Measurements from ENCODE around the gene MICAL3. TPM values are rescaled to one million over a fixed set of nuclear protein-coding genes. Genes with fewer than 3 reads are reported as not detected.

The MICAL3 gene
- total and polyA plus RNA-seq, 2 donors = 31.8 to 42.4 TPM

DNA sequence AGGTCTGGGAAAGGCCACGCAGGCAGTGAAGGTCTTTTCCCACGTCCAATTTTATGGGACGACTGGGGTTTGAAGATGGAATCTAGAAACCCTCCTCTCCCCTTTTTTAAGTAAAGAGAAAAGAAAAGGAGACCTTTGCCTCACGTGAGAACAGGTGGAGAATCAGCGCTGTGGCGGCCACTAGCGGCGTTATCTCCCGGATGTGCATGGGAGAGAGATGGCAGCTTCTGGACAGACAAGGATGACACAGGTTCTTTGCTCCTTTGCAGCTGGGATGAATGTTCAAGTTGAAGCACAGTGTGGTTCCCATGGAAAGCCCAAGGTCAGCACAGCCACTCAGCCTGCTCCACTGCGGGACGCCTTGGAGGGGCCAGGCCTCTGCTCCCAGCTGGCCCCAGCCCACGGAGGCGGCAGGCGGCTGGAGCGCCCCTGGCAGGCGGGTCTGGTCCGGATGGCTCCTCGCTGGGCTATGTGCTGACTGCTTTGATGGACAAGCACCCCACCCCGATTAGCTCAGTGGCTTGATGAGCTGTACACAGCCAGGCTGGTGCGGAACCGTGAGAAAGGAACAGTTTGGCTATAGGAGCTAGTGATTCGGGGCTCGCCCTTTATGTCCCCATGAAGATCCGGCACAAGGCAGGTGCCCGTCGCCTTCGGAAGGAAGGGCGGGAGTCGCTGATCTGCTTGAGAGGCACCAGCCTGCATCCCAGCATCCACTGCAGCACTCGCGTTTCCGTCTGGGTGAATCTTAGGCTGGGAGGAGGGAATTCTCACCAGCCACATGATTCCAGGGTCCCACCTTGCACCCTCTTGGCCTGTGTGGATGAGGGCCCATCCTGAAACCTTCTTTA lies 235.6 kb downstream of the MICAL3 start:
- Histone ChIP-seq H3K36me3 (ENCODE audit: insufficient read depth) (peaks cover 2% of the 10 kb centered on the region), H3K4me3 (ENCODE audit: low read depth, low read length) (no peak overlapping the region)
- 89% methylated on average over 32 of the region's 32 CpGs for WGBS

DNA sequence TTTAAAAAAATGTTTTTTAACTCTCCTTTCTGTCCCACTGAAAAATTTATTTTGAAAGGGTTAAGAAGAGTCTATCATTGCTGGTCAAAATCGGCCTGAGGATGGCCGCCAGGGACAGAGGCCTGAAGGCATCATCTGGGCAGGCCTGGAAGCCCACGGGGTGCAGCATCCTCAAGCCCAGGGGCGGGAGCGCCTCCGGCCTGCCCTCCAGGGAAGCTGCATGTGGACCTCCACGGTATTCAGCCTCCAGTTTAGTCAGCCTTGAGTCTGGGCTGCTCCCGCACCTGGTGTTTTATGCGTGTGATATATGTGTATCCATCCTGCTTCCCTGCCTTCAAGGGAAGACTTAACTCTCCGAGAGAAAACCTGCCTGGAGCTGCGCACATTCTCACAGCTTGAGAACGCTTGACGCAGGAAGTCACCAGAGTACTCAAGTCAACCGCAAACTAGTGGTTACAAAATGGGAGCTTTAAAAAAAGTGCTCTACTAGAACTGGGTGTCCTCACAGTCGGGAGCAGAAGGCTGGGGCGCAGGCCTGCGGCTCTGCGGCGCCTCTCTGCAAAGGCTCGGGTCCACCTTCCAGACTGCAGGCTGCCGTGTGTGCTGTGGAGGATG lies 236.5 kb downstream of the MICAL3 start:
- no peak for DNase-seq (ENCODE audit: extremely low spot score)
- no peak overlapping the region for H3K4me3 ChIP-seq (ENCODE audit: low read depth, low read length)
- no peaks in the 10 kb centered on the region for H3K4me1 ChIP-seq (ENCODE audit: insufficient read depth)
- WGBS = 92% methylated on average over 21 of the region's 21 CpGs
- H3K27ac ChIP-seq (ENCODE audit: low read depth) = no peak overlapping the region
- H3K36me3 ChIP-seq (ENCODE audit: insufficient read depth) = peaks cover 2% of the 10 kb centered on the region

More for the DNA sequence above, 235.6 kb downstream of the MICAL3 start:
- H3K27ac ChIP-seq (ENCODE audit: low read depth) = no peak overlapping the region
- H3K4me1 ChIP-seq (ENCODE audit: insufficient read depth) = no peaks in the 10 kb centered on the region
- no peak for DNase-seq (ENCODE audit: extremely low spot score)

DNA sequence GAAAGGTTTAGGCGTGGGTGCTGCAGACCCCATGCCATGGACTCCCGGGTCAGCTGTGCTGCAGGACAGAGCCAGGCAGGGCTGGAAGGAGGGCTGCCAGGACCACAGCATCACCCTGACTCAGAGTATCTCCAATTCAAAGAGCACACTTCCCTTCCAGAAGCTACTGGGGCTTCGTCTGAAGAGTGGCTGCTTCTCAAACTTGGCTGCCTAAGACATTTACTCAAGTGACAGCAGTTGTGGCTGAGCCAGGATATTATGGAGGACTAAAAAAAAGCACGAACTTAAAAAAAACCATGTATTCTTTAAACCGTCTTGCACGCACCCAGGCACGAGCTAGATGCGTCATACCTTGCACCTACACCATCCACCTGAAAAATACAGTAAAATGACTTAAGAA lies 237.1 kb downstream of the MICAL3 start:
- WGBS = 77% methylated on average over 8 of the region's 8 CpGs
- Histone ChIP-seq H3K27ac (ENCODE audit: low read depth) (no peak overlapping the region), H3K36me3 (ENCODE audit: insufficient read depth) (peaks cover 2% of the 10 kb centered on the region), H3K4me3 (ENCODE audit: low read depth, low read length) (no peak overlapping the region), H3K4me1 (ENCODE audit: insufficient read depth) (no peaks in the 10 kb centered on the region)
- DNase-seq (ENCODE audit: extremely low spot score) = no peak

DNA sequence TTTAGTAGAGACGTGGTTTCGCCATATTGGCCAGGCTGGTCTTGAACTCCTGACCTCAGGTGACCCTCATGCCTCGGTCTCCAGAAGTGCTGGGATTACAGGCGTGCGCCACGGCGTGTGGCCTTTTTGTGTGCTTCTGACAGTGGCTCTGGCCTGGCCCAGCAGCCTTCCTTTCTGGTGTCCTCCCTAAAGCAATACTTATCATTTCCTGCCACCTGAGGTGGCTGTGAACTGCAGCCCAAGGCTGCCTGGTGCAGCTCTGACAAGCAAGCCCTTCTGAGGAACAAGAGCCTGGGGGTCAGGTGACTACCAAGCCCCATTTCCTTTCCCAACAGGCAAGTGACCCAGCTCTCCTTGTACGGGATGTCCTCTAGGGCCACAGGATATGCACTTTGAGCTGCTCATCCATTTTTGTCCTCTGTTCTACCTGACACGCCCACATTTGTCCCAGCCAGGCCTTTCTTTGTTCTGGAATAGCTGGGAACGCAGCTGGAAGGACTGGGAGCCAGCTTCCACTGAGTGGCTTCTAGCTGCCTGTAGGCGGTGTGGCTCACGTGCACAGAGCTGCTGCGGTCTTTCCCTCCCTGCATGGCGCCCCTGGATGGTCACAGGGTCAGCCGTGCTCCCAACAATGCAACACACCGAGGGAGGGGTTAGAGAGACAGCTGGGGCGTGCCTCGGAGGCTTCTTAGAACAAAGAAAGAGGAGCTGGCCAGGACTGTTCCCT lies 237.8 kb downstream of the MICAL3 start:
- H3K4me1 ChIP-seq (ENCODE audit: insufficient read depth) = no peaks in the 10 kb centered on the region
- H3K36me3 ChIP-seq (ENCODE audit: insufficient read depth) = peaks cover 2% of the 10 kb centered on the region
- WGBS = 75% methylated on average over 18 of the region's 18 CpGs
- no peak overlapping the region for H3K4me3 ChIP-seq (ENCODE audit: low read depth, low read length)
- no peak for DNase-seq (ENCODE audit: extremely low spot score)
- H3K27ac ChIP-seq (ENCODE audit: low read depth) = no peak overlapping the region

GRCh38 chr22:17785185-17786184 lies 238.9 kb downstream of the MICAL3 start:
- no peak for DNase-seq (ENCODE audit: extremely low spot score)
- 67% methylated on average over 37 of the region's 37 CpGs for WGBS

DNA sequence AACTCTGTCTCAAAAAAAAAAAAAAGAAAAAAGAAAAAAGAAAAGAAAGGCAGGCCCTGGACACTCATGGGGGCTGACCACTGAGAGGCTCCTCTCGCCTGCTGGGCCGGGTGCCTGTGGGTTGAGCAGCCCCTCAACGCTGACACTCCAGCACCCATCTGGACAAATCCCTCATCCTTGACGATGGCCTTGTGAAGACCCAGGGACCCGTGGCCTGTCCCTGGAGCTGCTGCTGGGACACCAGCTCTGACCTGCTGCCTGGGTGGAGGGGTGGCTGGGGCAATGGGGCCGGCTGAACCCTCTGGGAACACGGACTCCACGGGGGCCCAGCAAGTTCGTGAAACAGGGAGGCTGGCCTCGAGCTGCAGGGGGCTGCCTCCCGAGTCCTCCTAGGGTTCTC lies 239.6 kb downstream of the MICAL3 start:
- no peak overlapping the region for H3K27ac ChIP-seq (ENCODE audit: low read depth)
- no peaks in the 10 kb centered on the region for H3K36me3 ChIP-seq (ENCODE audit: insufficient read depth)
- DNase-seq (ENCODE audit: extremely low spot score) = no peak
- no peaks in the 10 kb centered on the region for H3K4me1 ChIP-seq (ENCODE audit: insufficient read depth)
- 85% methylated on average over 11 of the region's 11 CpGs for WGBS
- no peak overlapping the region for H3K4me3 ChIP-seq (ENCODE audit: low read depth, low read length)

More at GRCh38 chr22:17785185-17786184, 238.9 kb downstream of the MICAL3 start:
- no peak overlapping the region for H3K4me3 ChIP-seq (ENCODE audit: low read depth, low read length)
- H3K36me3 ChIP-seq (ENCODE audit: insufficient read depth) = peaks cover 2% of the 10 kb centered on the region
- H3K4me1 ChIP-seq (ENCODE audit: insufficient read depth) = no peaks in the 10 kb centered on the region
- H3K27ac ChIP-seq (ENCODE audit: low read depth) = no peak overlapping the region

- WGBS = 76% methylated on average over 18 of the region's 18 CpGs
These were observed 240.4 kb downstream of the MICAL3 start for GRCh38 chr22:17783773-17784480.

DNA sequence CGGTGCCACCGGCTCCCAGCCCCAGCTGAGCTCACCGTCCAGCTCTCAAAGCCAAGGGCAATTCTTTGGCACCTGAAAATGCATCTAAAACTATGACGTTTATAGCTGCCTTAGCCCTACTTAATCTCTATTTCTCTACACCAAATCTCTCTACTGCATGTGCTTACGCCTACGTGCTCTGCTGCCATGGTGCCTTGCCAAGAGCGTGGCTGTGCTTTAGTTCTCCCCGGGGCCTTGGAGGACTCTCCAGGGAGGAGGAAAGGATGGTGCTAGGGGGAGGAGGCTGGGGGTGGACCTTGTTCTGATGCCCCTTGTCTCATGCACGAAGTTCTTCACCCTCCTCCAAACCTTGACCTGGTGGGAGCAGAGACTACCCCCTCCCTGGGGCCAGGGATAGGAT lies 241.0 kb downstream of the MICAL3 start:
- Histone ChIP-seq H3K4me3 (ENCODE audit: low read depth, low read length) (no peak overlapping the region), H3K27ac (ENCODE audit: low read depth) (no peak overlapping the region), H3K4me1 (ENCODE audit: insufficient read depth) (no peaks in the 10 kb centered on the region), H3K36me3 (ENCODE audit: insufficient read depth) (no peaks in the 10 kb centered on the region)
- DNase-seq (ENCODE audit: extremely low spot score) = no peak
- WGBS = 33% methylated on average over 9 of the region's 9 CpGs

More at GRCh38 chr22:17783773-17784480, 240.4 kb downstream of the MICAL3 start:
- Histone ChIP-seq H3K36me3 (ENCODE audit: insufficient read depth) (no peaks in the 10 kb centered on the region), H3K4me3 (ENCODE audit: low read depth, low read length) (no peak overlapping the region), H3K27ac (ENCODE audit: low read depth) (no peak overlapping the region), H3K4me1 (ENCODE audit: insufficient read depth) (no peaks in the 10 kb centered on the region)
- no peak for DNase-seq (ENCODE audit: extremely low spot score)

DNA sequence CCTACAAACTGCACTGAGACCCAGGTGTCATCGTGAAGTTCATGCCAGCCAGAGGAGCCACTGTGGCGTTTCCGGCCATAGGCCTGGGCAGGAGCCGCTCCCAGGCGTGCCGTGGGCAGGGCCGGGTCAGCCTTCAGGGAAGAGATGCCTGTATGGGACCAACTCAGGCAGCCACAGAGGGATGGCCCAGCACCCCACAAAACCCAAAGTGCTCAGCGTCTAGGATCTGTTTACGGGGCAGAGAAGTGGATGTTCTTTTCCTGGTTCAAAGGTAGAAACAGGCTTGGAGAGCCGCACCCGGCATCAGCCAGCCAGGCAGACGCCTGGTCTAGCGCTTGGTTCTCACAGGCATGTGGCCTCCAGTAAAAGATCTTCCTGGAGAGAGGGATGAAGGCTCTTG lies 241.7 kb downstream of the MICAL3 start:
- 94% methylated on average over 13 of the region's 13 CpGs for WGBS
- no peak overlapping the region for H3K4me3 ChIP-seq (ENCODE audit: low read depth, low read length)
- no peaks in the 10 kb centered on the region for H3K36me3 ChIP-seq (ENCODE audit: insufficient read depth)
- no peak for DNase-seq (ENCODE audit: extremely low spot score)
- no peak overlapping the region for H3K27ac ChIP-seq (ENCODE audit: low read depth)
- H3K4me1 ChIP-seq (ENCODE audit: insufficient read depth) = no peaks in the 10 kb centered on the region

GRCh38 chr22:17782158-17782557 lies 242.2 kb downstream of the MICAL3 start:
- H3K27ac ChIP-seq (ENCODE audit: low read depth) = no peak overlapping the region
- no peaks in the 10 kb centered on the region for H3K36me3 ChIP-seq (ENCODE audit: insufficient read depth)
- WGBS = 80% methylated on average over 13 of the region's 13 CpGs
- H3K4me1 ChIP-seq (ENCODE audit: insufficient read depth) = no peaks in the 10 kb centered on the region
- no peak for DNase-seq (ENCODE audit: extremely low spot score)
- H3K4me3 ChIP-seq (ENCODE audit: low read depth, low read length) = no peak overlapping the region

GRCh38 chr22:17781319-17782031 lies 242.9 kb downstream of the MICAL3 start:
- no peak overlapping the region for H3K27ac ChIP-seq (ENCODE audit: low read depth)
- 49% methylated on average over 12 of the region's 12 CpGs for WGBS
- H3K4me3 ChIP-seq (ENCODE audit: low read depth, low read length) = no peak overlapping the region
- DNase-seq (ENCODE audit: extremely low spot score) = no peak
- H3K4me1 ChIP-seq (ENCODE audit: insufficient read depth) = no peaks in the 10 kb centered on the region
- H3K36me3 ChIP-seq (ENCODE audit: insufficient read depth) = no peaks in the 10 kb centered on the region

GRCh38 chr22:17780741-17781318 lies 243.5 kb downstream of the MICAL3 start:
- H3K4me3 ChIP-seq (ENCODE audit: low read depth, low read length) = no peak overlapping the region
- H3K36me3 ChIP-seq (ENCODE audit: insufficient read depth) = no peaks in the 10 kb centered on the region
- no peak overlapping the region for H3K27ac ChIP-seq (ENCODE audit: low read depth)
- H3K4me1 ChIP-seq (ENCODE audit: insufficient read depth) = no peaks in the 10 kb centered on the region
- DNase-seq (ENCODE audit: extremely low spot score) = no peak
- 86% methylated on average over 10 of the region's 10 CpGs for WGBS

Data from urinary bladder (tissue), 4 donors.